HG03575 (cell line): ENCODE results near the gene IL6R.
"Not testable (repeated sequence)": the region's sequence is repeated elsewhere in the genome, so short reads cannot be mapped to it uniquely, and the experiment has no call there.

Source experiments
- ATAC-seq: cut with Tn5 transposase; IDR thresholded peaks from one replicate; pipeline ENCODE4 v1.9.1; 2021; ENCODE audit not compliant: unreplicated experiment, insufficient number of reproducible peaks, low FRiP score; ENCODE audit errors: extremely low read depth

The IL6R gene

DNA sequence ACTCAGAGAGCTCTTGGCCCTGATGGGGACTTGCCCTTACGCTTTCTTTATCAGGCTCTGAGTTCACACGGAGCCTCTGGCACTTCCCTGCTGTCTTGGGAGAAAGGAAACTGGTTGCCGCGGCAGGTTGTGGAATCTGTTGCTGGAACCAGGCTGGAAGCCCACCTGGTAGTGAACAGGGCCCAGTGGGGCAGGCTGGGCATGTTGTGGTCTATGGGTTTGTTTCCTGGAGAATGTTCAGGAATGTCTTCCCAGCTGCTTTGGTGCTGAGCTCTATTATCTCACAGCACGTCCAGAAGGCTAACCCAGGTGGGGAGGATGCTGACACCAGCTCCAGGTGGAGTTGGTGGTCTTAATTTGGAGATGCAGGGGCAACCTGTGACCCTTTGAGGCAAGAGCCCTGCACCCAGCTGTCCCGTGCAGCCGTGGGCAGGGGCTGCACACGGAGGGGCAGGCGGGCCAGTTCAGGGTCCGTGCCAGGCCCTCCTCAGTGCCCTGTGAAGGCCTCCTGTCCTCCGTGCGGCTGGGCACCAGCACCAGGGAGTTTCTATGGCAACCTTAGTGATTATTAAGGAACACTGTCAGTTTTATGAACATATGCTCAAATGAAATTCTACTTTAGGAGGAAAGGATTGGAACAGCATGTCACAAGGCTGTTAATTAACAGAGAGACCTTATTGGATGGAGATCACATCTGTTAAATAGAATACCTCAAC lies 63.5 kb downstream of the IL6R start:
- no peak for ATAC-seq

DNA sequence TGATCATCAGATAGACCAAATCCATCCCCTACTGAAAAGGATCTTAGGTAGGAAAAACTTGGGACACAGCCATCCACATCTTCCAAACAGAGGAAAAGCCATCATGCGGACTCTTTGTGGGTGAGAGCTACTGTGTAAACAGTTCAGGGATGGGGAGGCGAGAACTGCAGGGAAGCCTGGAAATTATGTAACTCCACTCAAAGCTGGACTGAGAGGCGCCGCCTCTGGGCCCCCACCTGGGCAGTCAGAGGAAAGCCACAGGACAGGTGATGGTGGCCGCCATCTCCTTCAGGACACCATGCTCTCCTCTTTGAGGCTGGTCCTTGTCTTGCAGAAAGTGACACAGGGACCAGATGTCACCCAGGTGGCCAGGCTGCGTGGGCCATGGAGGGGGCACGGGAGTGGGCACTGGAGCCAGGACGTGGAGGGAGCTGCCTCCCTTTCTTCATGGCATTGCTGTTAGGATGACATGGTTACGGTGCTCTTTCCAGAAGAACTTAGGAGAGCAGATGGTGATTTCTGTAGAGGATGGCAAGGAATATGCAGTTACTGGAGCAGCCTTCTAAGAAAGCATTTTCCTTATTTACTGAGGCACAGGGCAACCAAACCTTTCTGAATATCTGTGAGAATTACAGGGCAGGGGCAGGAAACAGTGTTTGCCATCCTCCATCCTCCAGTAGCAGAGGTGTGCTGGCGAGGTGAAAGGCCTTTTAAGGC lies 64.9 kb downstream of the IL6R start:
- ATAC-seq = no peak

DNA sequence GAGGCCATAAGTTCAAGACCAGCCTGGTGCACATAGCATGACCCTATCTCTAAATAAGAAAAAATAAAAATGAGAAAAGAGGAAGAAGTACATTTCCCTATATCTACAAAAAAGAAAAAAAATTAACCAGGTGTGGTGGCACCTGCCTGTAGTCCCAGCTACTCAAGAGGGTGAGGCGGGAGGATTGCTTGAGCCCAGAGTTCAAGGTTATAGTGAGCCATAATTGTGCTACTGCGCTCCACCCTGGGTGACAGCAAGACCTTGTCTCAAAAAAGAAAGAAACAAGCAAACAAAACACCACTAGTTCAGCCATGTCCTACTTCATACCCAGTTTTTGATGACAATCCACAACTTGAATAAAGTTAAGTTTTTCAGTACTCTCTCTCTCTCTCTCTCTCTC lies 66.2 kb downstream of the IL6R start:
- no peak for ATAC-seq

DNA sequence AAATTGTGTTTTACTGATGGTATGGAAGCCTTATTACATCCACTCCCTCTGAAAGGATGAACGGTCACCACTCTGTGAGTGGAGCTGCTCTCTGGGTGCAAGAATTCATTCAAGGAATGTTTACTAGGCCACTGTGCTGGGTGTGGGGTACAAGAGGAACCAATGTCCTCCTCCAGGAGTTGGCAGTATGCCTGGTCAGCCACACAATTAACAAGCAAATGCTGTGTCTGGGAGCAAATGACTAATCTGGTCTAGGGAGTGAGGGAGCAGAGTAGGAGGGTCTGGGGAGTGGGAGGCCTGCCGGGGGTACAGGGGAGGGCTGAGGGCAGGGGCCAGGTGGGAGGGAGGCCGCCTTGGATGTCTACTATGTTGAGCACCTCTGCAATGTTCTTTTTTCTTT lies 69.7 kb downstream of the IL6R start:
- ATAC-seq = no peak

DNA sequence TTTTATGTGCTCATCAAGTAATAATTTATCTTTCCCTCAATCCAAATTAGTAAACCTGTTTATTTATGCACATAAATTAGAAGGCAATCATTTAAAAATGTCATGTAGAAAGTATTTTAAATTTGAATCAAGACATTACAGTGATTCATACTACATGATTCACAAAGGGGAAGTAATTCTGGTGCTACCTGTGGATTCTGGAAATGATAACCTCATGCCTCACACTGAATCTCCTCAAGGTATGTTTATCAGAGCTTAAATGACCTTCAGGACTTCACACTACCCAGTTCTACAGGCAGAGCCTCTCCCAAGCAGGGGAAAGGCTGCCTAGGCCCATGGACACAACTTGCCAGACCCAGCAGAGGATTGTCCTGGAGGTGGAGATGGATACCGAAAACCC lies 71.6 kb downstream of the IL6R start:
- no peak for ATAC-seq

DNA sequence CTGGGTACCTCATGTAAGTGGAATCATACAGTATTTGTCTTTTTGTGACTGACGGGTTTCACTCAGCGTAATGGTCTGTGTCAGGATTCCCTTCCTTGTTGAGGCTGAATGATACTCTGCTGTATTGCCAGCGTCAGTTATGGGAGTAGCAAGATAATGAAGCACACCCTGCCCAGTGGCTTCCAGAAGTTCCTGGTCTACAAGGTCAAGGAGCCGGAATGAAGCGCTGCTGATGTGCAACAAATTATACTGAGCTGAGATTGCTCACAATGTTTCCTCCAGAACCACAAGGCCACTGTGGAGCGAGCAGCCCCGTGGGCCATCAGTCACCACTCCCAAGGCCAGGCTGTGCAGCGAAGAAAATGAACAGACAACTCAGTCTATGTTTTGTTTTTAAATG lies 72.9 kb downstream of the IL6R start:
- no peak for ATAC-seq

DNA sequence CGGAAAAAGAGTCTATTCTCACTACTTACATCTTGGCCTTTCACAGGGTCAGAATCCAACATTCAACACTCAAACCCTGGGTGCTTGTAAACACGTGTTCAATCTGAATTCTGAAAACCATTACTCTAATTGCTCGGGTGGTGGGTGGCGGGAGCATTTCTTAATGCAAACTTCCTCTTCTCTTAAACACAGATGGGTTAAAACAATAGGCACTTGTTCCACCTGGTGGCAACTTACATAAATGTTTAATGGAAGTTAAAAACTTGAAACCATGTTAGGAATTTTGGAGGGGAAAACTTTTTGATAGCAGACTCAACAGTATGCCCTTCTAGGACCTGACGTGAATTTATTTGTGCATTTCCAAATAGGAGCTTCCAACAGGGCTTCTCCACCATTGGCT lies 73.5 kb downstream of the IL6R start:
- no peak for ATAC-seq

DNA sequence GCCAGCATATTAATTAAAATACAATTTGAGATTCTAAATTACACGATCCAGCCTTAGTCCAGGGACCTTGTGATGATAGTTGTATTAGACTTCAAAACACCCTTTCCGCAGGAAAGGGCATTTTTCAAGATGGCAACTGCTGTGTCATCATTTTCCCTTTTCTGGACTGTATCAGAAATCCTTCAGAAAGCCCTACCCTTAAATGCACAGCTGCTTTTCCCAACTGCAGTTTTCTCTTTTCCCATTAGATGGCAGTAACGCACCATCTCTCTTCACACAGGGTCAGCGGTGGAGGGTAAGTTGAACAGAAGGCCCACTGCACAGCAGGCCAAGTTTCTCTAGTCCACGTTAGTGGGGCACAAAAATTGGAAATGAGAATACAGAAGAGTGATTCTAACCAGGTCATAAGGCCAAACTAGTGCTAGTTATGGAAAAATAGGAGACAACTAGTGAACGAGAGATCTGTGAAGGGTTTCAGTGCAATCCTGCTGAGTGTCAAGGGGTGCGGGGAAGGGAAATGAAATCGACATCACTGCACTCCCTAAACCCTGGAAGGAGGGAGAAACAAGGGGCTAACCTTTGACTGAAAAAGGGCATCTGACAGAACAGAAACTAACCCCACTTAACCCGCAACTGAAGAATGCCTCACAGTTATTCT lies 74.8 kb downstream of the IL6R start:
- ATAC-seq = no peak

DNA sequence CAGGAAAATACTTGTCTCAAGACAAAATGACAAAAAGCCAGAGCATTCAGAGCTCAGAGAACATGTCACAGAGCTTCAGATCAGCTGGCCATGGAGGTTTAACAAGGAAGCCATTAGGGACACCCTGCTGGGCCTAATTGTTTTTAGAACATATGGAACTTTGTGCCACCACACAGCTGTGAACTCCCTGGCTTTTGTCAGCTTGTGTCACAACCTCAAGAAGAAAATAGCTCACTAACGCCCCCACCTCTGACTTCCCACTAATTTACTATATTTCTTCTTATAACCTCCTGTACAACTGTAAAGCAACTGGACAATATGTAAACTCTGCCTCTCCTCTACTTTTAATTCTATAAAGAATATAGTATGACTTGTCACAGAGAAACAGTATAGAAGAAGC lies 75.9 kb downstream of the IL6R start:
- ATAC-seq = no peak

DNA sequence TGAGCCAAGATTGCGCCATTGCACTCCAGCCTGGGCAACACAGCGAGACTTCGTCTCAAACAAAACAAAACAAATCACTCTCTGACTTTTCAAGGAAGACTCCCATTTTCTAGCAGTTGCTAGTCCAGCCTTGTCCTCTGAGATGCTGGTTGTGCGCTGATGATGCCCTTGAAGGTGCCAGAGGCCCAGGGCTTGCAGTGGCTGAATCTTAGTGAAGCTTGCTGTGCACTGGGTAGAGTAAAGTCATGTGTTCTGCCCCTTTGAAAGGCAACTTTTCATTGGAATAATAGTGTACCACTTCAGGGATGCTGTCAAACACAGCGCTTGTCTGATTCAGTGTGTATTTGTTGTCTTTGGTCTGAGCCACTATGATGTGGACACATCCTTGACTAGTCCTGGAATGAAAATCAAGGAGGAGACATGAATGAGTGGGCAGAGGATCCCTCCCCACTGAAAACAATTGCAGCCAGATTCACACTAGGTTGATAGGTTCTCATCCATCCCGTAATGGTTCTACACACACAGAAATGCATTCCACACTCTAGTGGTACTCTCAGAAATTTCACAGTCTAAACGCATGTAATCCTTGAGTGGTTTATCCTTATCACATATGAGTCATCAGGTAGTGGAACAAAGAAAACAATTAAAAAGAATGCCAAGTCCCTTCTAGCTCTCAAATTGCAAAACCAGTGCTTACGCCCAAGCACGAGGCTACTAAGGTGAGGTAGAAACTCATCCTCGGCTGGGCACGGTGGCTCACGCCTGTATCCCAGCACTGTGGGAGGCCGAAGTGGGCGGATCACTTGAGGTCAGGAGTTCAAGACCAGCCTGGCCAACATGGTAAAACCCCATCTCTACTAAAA lies 79.0 kb downstream of the IL6R start:
- ATAC-seq = no peak

DNA sequence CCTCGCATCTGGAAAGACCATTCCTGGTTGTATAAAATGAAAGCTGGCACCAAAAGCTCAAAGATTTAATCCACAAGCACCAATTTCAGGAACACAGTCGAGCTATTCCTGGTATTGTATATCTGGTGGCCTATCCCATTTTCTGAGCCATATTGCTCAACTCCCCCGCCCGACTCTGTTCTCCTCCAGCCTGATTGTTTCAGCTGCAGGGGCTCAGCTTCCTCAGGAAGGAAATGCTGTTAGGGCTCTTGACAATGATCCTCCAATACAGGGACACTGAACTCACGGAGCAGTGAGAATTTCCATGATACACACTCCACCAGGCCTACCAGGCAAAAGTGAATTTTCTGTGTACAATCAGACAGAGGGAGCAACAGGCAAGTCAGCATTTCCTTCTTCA lies 80.0 kb downstream of the IL6R start:
- ATAC-seq = no peak

DNA sequence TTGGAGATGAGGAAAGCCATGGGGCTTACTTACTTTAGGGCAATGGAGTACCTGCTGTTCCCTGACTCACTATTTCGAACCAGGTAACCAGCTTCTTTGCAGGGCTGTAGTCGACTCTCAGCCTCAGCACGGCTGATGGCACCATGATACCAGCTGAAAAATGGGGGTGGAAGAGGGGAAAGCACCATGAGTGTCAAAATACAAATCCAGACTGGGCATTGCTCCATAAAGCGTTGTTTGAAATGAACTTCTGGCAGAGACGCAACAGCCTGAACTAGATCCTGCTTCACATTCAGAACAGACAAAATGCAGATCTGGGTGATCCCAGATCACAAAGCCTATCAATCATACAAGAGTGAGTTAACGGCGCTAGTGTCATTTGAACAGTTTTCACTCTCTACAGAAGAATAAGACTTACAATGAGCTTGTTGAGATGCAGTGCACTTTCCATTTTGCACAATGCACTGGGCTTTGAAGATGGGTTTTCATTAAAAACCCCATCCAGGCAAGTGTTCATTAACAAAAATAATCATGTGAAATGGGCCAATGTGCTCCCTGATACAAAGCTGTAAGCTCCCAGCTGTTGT lies 80.9 kb downstream of the IL6R start:
- ATAC-seq = no peak

DNA sequence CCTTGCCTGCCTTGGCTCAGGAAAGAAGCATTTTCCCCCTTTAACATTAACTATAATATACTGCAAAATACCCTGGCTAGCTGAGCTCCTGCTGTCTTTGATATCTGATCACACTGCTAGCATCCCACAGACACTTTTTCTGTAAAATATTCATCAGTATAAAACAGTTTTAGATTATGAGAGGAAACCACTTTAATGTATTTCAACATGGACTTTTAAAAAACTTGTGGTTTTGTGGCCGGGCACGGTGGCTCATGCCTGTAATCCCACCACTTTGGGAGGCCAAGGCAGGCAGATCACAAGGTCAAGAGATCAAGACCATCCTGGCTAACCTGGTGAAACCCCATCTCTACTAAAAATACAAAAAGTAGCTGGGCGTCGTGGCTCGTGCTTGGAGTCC lies 81.6 kb downstream of the IL6R start:
- ATAC-seq = not testable (repeated sequence)

DNA sequence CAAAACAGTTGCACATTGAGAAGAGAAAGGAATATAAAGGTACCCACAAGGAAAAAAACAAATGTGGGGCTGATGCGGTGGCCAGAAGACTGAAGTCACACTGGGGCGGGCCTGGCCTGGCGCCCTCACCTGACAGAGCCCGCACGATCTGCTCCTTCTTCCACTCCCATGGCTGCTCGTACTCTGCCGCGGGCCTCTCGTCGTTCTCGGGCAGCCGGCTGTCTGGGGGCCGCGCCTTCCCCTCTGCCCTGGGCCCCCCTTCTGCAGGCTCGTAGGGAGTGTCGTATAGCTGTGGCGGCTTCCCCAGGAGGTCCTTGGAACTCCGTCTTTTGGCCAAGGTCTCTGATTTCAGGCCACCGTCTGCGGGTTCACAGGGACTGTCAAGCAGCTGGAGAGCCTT lies 83.8 kb downstream of the IL6R start:
- ATAC-seq = no peak

DNA sequence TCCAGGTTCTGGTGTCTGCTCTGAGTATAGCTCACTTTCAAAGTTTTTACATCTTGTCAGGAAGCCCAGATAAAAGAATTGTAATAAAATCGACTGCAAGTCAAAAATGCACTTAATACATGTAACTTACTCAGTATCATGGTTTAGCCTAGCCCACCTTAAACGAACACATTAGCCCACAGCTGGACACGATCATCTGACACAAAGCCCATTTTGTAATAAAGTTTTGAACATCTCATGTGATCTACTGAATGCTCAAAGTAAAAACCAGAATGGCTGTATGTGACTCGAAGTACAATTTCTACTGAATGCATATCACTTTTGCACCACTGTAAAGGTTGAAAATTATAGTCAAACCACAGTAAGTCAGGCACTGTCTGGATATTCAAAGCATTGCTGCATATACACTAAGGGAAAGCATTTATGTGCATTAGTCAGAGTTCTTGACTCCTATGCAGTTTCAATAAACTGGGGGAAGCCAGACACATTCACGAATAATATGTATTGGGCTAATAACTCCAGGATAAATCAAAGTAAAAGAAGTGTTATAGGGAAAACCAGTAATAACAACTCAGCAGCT lies 84.6 kb downstream of the IL6R start:
- no peak for ATAC-seq

DNA sequence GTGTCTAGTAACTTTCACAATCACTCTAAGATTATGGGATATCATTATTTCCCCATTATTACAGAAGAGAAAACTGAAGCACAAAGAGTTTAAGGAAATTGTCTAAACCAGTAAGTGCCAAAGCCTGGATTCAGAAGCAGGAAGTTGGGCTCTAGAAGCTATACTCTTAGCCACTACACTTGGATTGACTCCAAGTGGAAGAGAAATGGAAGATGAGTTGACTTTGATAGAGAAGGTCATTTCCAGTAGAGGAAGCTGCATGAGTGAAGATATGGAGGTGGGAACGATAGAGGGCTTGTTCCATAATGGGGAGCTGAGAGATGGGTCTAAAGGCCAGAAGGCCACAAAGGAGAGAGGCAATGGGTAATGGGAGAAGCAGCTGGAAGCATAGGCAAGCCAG lies 85.2 kb downstream of the IL6R start:
- ATAC-seq = no peak

DNA sequence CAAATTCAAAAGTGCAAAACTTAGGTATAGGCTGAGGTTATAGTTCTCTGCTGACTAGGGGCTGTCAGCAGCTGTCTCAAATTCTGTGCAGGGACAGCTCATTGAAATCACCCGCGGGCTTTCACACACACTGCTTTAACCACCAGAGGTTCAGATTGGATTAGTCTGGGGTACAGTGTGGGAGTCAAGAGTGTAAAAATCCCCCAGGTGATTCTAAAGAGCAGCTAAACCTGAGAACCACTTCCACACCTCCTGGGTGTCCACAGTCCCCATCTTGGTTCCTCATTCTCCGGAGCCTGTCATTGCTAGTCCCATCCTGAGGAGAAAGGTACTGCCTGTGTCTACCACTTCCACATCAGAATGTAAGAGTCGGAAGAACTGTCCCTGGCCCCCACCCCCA lies 87.0 kb downstream of the IL6R start:
- no peak for ATAC-seq

DNA sequence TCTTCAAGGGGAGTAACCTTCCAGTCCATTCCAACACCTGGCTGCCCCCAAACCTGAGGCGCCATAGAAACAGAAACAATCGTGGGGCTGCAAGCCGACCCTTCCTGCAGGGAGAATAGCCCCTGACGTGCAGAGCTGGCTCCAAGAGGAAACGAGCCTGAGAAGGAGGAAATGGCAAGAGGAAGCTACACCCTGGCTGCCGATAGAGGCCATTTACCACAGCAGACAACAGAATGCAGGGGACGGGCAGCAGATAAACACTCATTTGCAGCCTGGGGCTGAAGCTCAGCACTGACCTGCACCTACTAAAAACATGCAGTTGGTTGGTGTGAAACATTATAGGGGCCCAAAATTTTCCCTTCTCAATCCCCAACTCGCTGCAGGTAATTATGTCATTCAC lies 88.1 kb downstream of the IL6R start:
- ATAC-seq = no peak
